Neural cell (in vitro differentiated cells): ENCODE measurements around the gene SCN2A. TPM values are rescaled to one million over a fixed set of nuclear protein-coding genes. Genes with fewer than 3 reads are reported as not detected.

Experiments used
- polyA plus RNA-seq: library from polyadenylated mRNA; depleted of rRNA; stranded (reverse); fragments of >200 nt; gene quantifications from 2 replicates; pipeline ENCODE4 v1.2.3, GENCODE V29; 2014

The SCN2A gene
- polyA plus RNA-seq, 1 donor from 2014 or later = 57.4 TPM

Other genes with a start within 250 kb of the SCN2A start
- gene SCN3A, start 35.4 kb upstream of the SCN2A start, polyA plus RNA-seq = 153 and 161 TPM in 2 replicates
- 62.7 and 66.6 TPM in 2 replicates for gene CSRNP3, start 230.3 kb downstream of the SCN2A start, polyA plus RNA-seq